ENCODE measurements around the gene ARID4A. TPM values are rescaled to one million over a fixed set of nuclear protein-coding genes. Genes with fewer than 3 reads are reported as not detected.

Gene ARID4A
- polyA plus RNA-seq, 2 of the 4 experiments (the other 2 are of a cell fraction), result 9.0 to 15.1 TPM

DNA sequence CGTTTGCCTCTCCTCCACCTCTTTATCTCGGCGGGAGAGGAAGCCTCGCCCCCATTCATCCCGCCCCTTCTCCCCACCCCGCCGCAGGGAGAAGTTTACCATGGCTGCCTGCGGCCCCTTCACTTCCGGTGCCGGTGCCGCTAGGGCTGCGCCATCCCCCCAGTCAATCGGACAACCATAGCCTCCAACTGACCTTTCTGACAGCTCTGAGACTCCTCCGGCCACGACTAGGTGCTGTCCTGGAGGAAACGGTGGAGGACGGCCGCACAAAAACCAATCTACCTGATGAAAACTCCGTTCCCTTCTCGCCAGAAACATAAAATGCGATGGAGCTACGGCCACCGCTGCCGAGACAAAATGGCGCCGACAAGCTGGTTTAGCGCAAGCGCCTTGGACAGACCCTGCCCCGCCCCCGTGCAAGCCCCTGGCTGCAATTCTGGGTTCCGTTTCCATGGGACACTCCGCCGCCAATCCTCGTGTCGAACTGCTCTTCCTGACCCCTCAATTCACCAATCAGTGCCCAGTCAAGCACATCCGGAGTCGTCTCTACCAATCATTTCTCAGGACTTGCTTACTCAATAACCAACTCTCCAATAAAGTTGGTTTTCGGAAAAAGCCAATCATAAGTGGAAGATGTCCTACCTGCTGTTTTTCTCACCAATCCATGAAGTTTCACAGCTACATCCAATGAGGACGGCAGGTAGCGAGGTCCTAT, 436 bp upstream of the ARID4A start (continued):
- TF ChIP-seq BCL3 (IDR thresholded peaks at IDR 0.05), result peak; percentile 88; the same call in 1 of the 3 replicates
- peak; percentile 99 for TF ChIP-seq HOXB5 (CRISPR knock-in tag; IDR thresholded peaks at IDR 0.05)
- TF ChIP-seq, protein P1, sequence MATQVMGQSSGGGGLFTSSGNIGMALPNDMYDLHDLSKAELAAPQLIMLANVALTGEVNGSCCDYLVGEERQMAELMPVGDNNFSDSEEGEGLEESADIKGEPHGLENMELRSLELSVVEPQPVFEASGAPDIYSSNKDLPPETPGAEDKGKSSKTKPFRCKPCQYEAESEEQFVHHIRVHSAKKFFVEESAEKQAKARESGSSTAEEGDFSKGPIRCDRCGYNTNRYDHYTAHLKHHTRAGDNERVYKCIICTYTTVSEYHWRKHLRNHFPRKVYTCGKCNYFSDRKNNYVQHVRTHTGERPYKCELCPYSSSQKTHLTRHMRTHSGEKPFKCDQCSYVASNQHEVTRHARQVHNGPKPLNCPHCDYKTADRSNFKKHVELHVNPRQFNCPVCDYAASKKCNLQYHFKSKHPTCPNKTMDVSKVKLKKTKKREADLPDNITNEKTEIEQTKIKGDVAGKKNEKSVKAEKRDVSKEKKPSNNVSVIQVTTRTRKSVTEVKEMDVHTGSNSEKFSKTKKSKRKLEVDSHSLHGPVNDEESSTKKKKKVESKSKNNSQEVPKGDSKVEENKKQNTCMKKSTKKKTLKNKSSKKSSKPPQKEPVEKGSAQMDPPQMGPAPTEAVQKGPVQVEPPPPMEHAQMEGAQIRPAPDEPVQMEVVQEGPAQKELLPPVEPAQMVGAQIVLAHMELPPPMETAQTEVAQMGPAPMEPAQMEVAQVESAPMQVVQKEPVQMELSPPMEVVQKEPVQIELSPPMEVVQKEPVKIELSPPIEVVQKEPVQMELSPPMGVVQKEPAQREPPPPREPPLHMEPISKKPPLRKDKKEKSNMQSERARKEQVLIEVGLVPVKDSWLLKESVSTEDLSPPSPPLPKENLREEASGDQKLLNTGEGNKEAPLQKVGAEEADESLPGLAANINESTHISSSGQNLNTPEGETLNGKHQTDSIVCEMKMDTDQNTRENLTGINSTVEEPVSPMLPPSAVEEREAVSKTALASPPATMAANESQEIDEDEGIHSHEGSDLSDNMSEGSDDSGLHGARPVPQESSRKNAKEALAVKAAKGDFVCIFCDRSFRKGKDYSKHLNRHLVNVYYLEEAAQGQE (IDR thresholded peaks at IDR 0.05), result no peak

- ATAC-seq (peak in 1 of 2 experiments; percentile 6; a peak in 2 of 6 replicates), DNase-seq (ENCODE audit: low read depth in 1 of 2, low spot score in 1 of 2) (no peak), FAIRE-seq (no peak)
- Histone ChIP-seq H3K27ac (peak overlapping the region; percentile 85 to 94), H3K9me3 (no peaks in the 10 kb centered on the region), H3K4me1 (peaks cover 23% of the 10 kb centered on the region), H3K4me2 (peak overlapping the region; percentile 91), H3K4me3 (peak overlapping the region; percentile 98)
- WGBS (ENCODE audit: missing lambda C conversion rate), result 5% methylated on average over 25 of the region's 48 CpGs
- ChIA-PET CTCF (no interaction called here), POLR2A (interaction anchor here (2.9 kb wide), 1 partner anchor 54 kb away, joined by 27 read pairs; the partner anchor contains the start of gene PSMA3)
- TF ChIP-seq MAX (IDR thresholded peaks at IDR 0.05) (no peak), PHF8 (IDR thresholded peaks at IDR 0.05; ENCODE audit: borderline replicate concordance, low read depth) (no peak), E2F6 (IDR thresholded peaks at IDR 0.05; ENCODE audit: borderline replicate concordance, low read depth) (no peak), ELK1 (IDR thresholded peaks at IDR 0.05; ENCODE audit: low read depth, low read length) (no peak), MAFK (IDR thresholded peaks at IDR 0.05; ENCODE audit: partially characterized antibody) (peak; percentile 47), NR3C1 (IDR thresholded peaks at IDR 0.05) (no peak)
Measured at GRCh38 chr14:58299401-58300330, 1.3 kb downstream of the ARID4A start.

GRCh38 chr14:58301416-58301815, 3.1 kb downstream of the ARID4A start:
- WGBS (ENCODE audit: missing lambda C conversion rate), result 91% methylated on average over 3 of the region's 3 CpGs
- DNase-seq (ENCODE audit: low read depth in 1 of 2, low spot score in 1 of 2) (no peak), FAIRE-seq (no peak), ATAC-seq (no peak)
- ChIA-PET CTCF (no interaction called here), POLR2A (no interaction called here)
- Histone ChIP-seq H3K4me2 (no peak overlapping the region), H3K4me1 (peaks cover 15% of the 10 kb centered on the region), H3K9me3 (no peaks in the 10 kb centered on the region), H3K4me3 (no peak overlapping the region), H3K27ac (no peak overlapping the region)
- no peak for TF ChIP-seq MAFK (IDR thresholded peaks at IDR 0.05; ENCODE audit: partially characterized antibody)
- TF ChIP-seq NFE2L2 (conservative IDR thresholded peaks at IDR 0.05; ENCODE audit: low read length), result no peak
- no peak for TF ChIP-seq BHLHE40 (IDR thresholded peaks at IDR 0.05; ENCODE audit: low read depth, low read length)
- no peak for TF ChIP-seq ZC3H11A (IDR thresholded peaks at IDR 0.05)
